Endothelial cell (in vitro differentiated cells): ENCODE data around the gene VPS33A. TPM values are rescaled to one million over a fixed set of nuclear protein-coding genes. Genes with fewer than 3 reads are reported as not detected.
"Not testable (repeated sequence)": the region's sequence is repeated elsewhere in the genome, so short reads cannot be mapped to it uniquely, and the experiment has no call there.

ENCODE experiments used
- DNase-seq: peaks from one replicate; pipeline ENCODE4 v3.0.0; 2021; ENCODE audit warnings: low spot score
- H3K27ac Mint-ChIP-seq: one replicate; pipeline ENCODE4 v1.8.0; 2021; ENCODE audit warnings: mixed read lengths, inconsistent platforms; ENCODE audit not compliant: unreplicated experiment
- H3K27me3 Mint-ChIP-seq: one replicate; pipeline ENCODE4 v1.8.0; 2021; ENCODE audit warnings: mild to moderate bottlenecking, moderate library complexity, mixed read lengths, inconsistent platforms; ENCODE audit not compliant: unreplicated experiment
- H3K36me3 Mint-ChIP-seq: one replicate; pipeline ENCODE4 v1.8.0; 2021; ENCODE audit warnings: mild to moderate bottlenecking, low read depth, mixed read lengths, inconsistent platforms; ENCODE audit not compliant: unreplicated experiment
- H3K4me1 Mint-ChIP-seq: one replicate; pipeline ENCODE4 v1.8.0; 2021; ENCODE audit warnings: mild to moderate bottlenecking, mixed read lengths, inconsistent platforms; ENCODE audit not compliant: unreplicated experiment
- H3K4me3 Mint-ChIP-seq: one replicate; pipeline ENCODE4 v1.8.0; 2021; ENCODE audit warnings: mild to moderate bottlenecking, mixed read lengths, inconsistent platforms; ENCODE audit not compliant: unreplicated experiment
- H3K9me3 Mint-ChIP-seq: one replicate; pipeline ENCODE4 v1.8.0; 2021; ENCODE audit warnings: mixed read lengths, inconsistent platforms; ENCODE audit not compliant: unreplicated experiment
- total RNA-seq: library from RNA; stranded (reverse); fragmentation: NEBNext Ultra II Directional; extraction: Animal tissue kit (Norgen Biotek cat#: 25700); gene quantifications from one replicate; pipeline ENCODE4 v1.2.1, GENCODE V29; 2021; ENCODE audit not compliant: unreplicated experiment
- TF ChIP-seq, protein P1 (sequence below): fragments of 200-600 bp; sonication (generic); IDR thresholded peaks from one replicate; pipeline ENCODE4 v1.5.0; 2021; ENCODE audit warnings: antibody characterized with exemption; ENCODE audit not compliant: unreplicated experiment

Gene VPS33A
- total RNA-seq, 1 donor from 2014 or later, result 32.1 TPM

DNA sequence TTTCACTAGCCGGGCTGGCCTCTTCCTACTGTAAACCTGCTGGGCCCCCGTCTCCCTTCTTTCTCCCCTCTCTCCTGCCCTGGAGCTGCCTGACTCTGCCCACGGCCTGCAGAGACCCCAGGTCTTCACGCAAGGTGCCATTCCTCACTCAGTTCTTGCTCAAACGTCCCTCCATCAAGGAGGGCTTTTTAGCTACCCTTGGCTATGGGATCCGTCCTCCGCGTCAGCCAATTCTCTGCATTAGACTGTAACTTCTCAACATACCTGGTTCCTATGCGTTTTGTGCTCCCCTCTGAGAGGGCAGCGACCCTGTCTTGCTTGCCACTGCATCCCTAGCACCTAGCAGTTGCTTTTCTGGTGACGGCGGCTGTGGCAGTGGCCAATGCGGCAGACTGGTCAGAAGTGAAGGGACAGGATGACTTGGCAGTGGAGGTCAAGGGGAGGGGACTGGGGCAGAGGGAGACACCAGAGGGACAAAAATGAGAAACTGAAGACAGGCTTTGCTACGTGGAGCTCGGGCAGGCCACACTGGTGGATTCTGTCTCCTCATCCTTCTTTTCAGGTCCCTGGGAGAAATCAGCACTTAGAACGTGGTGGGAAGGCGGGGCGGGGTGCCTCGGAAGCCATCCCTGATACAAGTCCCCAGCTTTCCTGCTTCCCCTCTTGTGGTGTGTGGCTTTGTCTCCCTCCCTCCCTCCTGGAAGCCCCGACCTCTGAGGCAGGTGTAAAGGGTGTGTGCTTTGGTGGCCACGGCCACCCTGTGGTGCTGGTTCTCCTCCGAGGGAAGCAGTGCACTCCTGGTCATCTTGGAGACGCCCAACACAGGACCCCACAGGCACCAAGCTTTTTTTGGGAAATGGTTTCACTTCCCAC is 61.0 kb downstream of the VPS33A start:
- H3K27me3 Mint-ChIP-seq, result peaks cover 26% of the 10 kb centered on the region

DNA sequence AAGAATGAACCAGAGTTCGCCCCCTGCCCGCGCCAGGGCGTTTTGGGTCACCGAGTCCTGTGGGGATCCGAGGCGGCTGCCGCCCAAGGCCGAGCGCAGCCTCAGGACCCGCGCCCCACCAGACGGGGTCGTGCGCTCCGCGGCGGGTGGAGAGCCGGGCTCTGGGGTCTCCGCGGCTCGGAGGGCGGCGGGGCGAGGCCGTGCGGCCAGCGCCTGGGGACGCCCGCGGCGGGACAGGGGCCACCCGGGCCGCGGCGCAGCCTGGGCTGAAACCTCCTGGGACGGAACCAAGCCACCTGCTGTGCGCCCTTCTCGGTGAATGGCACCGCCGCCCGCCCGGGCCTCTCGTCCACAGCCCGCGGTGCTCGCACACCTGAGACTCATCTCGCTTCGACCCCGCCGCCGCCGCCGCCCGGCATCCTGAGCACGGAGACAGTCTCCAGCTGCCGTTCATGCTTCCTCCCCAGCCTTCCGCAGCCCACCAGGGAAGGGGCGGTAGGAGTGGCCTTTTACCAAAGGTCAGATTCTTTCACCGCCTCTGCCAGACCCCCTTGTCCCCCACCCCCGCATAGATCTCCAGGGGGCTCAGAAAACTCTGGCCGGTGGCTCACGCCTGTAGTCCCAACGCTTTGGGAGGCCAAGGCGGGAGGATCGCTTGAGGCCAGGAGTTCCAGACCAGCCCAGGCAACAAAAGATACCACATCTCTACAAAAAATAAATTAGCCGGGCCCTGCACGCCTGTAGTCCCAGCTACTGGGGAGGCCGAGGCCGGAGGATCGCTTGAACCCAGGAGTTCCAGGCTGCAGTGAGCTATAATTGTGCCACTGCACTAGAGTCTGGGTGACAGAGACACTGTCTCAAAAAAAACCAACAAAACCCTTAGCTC is 61.9 kb downstream of the VPS33A start:
- no peak for DNase-seq
- no peaks in the 10 kb centered on the region for H3K9me3 Mint-ChIP-seq
- peaks cover 26% of the 10 kb centered on the region for H3K27me3 Mint-ChIP-seq
- peak overlapping the region; percentile 79 for H3K4me3 Mint-ChIP-seq
- H3K36me3 Mint-ChIP-seq, result peaks cover 14% of the 10 kb centered on the region
- TF ChIP-seq, protein P1, sequence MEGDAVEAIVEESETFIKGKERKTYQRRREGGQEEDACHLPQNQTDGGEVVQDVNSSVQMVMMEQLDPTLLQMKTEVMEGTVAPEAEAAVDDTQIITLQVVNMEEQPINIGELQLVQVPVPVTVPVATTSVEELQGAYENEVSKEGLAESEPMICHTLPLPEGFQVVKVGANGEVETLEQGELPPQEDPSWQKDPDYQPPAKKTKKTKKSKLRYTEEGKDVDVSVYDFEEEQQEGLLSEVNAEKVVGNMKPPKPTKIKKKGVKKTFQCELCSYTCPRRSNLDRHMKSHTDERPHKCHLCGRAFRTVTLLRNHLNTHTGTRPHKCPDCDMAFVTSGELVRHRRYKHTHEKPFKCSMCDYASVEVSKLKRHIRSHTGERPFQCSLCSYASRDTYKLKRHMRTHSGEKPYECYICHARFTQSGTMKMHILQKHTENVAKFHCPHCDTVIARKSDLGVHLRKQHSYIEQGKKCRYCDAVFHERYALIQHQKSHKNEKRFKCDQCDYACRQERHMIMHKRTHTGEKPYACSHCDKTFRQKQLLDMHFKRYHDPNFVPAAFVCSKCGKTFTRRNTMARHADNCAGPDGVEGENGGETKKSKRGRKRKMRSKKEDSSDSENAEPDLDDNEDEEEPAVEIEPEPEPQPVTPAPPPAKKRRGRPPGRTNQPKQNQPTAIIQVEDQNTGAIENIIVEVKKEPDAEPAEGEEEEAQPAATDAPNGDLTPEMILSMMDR, result no peak
- no peak overlapping the region for H3K27ac Mint-ChIP-seq
- no peaks in the 10 kb centered on the region for H3K4me1 Mint-ChIP-seq

More for the DNA sequence above, 61.0 kb downstream of the VPS33A start:
- peaks cover 20% of the 10 kb centered on the region for H3K36me3 Mint-ChIP-seq
- H3K4me3 Mint-ChIP-seq, result peak overlapping the region; percentile 81
- H3K4me1 Mint-ChIP-seq, result no peaks in the 10 kb centered on the region
- no peak for DNase-seq
- H3K27ac Mint-ChIP-seq, result no peak overlapping the region
- TF ChIP-seq, protein P1, result no peak
- no peaks in the 10 kb centered on the region for H3K9me3 Mint-ChIP-seq

DNA sequence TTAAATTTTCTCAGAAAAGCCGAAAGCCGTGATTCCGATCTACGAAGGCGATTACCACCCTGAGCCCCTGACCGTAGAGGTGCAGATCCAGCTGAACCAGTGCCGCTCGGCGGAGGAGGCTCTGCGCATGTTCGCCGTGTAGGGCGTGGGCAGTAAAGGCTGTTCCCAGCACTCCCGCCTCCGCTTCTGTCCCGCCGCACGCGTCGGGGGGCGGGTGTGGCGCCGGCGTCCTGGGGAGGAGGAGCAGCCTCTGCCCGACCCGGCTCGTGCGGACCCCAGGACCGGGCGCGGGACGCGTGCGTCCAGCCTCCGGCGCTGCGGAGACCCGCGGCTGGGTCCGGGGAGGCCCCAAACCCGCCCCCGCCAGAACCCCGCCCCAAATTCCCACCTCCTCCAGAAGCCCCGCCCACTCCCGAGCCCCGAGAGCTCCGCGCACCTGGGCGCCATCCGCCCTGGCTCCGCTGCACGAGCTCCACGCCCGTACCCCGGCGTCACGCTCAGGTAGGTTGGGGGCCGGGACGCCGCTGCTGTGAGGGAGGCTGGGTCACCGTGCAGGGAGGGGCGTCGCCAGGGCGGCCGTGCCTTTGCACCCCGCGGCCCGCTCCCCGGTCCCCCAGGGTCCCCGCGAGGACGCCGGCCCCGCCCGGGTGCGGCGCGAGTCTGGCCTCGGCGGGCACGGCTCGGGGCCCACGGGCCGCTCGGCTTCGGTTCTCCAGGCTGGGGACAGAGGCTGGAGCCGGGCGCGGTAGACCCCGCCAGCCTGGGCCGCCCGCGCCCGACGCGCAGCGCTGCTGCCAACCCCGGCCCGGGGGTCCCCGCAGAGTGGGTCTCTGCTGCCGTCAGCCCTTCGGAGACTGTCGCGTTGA is 62.8 kb downstream of the VPS33A start, which contains the start of gene B3GNT4:
Gene B3GNT4 (plus strand): TSS at position 409 of the 866 bp plus-strand sequence. CDS start 910 bp downstream, outside the sequence.
- peak; percentile 45 for DNase-seq
- Mint-ChIP-seq H3K27me3 (peaks cover 26% of the 10 kb centered on the region), H3K4me1 (no peaks in the 10 kb centered on the region), H3K27ac (no peak within 1 kb of the TSS), H3K9me3 (no peaks in the 10 kb centered on the region), H3K4me3 (peak within 1 kb of the TSS; percentile 86), H3K36me3 (peaks cover 12% of the 10 kb centered on the region)
- TF ChIP-seq, protein P1, result no peak

DNA sequence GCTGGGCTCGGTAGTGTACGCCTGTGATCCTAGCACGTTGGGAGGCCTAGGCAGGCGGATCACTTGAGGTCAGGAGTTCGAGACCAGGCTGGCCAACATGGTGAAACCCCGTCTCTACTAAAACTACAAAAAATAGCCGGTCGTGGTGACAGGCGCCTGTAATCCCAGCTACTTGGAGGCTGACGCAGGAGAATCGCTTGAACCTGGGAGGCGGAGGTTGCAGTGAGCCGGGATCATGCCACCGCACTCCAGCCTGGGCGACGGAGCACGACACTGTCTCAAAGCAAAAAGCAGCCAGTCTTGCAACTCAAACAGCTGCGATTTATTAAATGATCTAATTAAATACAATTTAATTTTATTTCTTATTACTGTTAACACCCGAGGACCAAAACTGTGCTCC is 63.5 kb downstream of the VPS33A start:
- not testable (repeated sequence) for DNase-seq, H3K36me3 Mint-ChIP-seq, H3K27ac Mint-ChIP-seq, H3K9me3 Mint-ChIP-seq, H3K4me1 Mint-ChIP-seq
- H3K27me3 Mint-ChIP-seq, result peaks cover 26% of the 10 kb centered on the region
- H3K4me3 Mint-ChIP-seq, result peak overlapping the region; percentile 86

DNA sequence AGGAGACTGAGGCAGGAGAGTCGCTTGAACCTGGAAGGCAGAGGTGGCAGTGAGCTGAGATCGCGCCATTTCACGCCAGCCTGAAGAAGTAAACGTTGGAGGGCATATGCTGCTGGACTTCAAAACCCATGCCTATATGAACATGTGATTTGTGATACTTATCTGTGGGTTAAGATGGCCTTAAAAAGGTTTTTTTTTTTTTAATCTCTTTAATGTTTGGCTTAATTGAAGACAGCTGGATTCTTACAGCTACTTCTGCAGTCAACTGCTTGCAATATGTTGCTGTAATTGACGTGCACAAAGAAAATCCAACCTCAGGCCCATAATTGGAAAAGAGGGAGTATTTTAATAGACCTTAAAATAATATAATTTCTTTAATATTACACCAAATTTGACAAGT is 64.3 kb downstream of the VPS33A start:
- Mint-ChIP-seq H3K4me1 (no peaks in the 10 kb centered on the region), H3K36me3 (no peaks in the 10 kb centered on the region), H3K27me3 (peaks cover 29% of the 10 kb centered on the region), H3K27ac (no peak overlapping the region), H3K4me3 (no peak overlapping the region), H3K9me3 (no peaks in the 10 kb centered on the region)
- DNase-seq, result no peak
- TF ChIP-seq, protein P1, result no peak
